ENCODE results near the gene GAGE10. TPM values are rescaled to one million over a fixed set of nuclear protein-coding genes. Genes with fewer than 3 reads are reported as not detected.

GAGE10 gene
- total and polyA plus RNA-seq, 9 of the 15 experiments (the other 6 are each of a cell fraction or from before 2014, with no cell fraction given), result 0.80 to 3.1 (median 0.96) TPM; not detected in 4

GRCh38 chrX:49278081-49278480 is 25.4 kb upstream of the GAGE10 start:
- in situ Hi-C loops (cut with MboI), result no loop called here
- Histone ChIP-seq H3K36me3 (ENCODE audit: control insufficient read depth, insufficient read depth, low read length) (no peaks in the 10 kb centered on the region), H3K79me2 (ENCODE audit: control insufficient read depth, insufficient read depth, low read length) (peaks cover under 1% of the 10 kb centered on the region; the same call in 1 of the 3 replicates), H3K27ac (ENCODE audit: extremely low read depth, low read depth, low read length) (no peak overlapping the region), H3K4me3 (no peak overlapping the region), H3K9me1 (ENCODE audit: control insufficient read depth, insufficient read depth, low read length) (no peaks in the 10 kb centered on the region), H3K9me3 (replicated peaks; ENCODE audit: control insufficient read depth, insufficient read depth, low read depth, low read length) (no peaks in the 10 kb centered on the region), H2AFZ (ENCODE audit: low read depth, low read length) (peak overlapping the region; percentile 44; the same call in 1 of the 2 replicates), H3K4me1 (replicated peaks in 1 of 2; ENCODE audit: control insufficient read depth in 2 of 2, insufficient read depth in 2 of 2, low read length in 2 of 2) (peaks cover 15% of the 10 kb centered on the region in 2 experiments; a peak in 3 of 5 replicates), H3K27me3 (ENCODE audit: control insufficient read depth in 2 of 2, insufficient read depth in 2 of 2, low read length in 2 of 2) (no peaks in the 10 kb centered on the region), H3K9ac (ENCODE audit: insufficient read depth in 1 of 2, low read depth in 2 of 2, low read length in 2 of 2) (no peak overlapping the region), H4K20me1 (replicated peaks; ENCODE audit: control insufficient read depth, insufficient read depth, low read length) (no peaks in the 10 kb centered on the region), H3K4me2 (ENCODE audit: insufficient read depth, low read length) (peak overlapping the region; percentile 1; the same call in 1 of the 2 replicates)
- WGBS (ENCODE audit: insufficient coverage, low coverage, missing lambda C conversion rate), result 29% methylated on average over 3 of the region's 3 CpGs
- ChIA-PET POLR2A (no interaction called here), CTCF (ENCODE audit: low intra/inter-chr PET ratio) (no interaction called here)
- DNase-seq (ENCODE audit: extremely low read depth in 1 of 4, low spot score in 3 of 4) (no peak), ATAC-seq (no peak), FAIRE-seq (no peak)
- no TSS peak for BruUV-seq (replicated peaks)
- no peak for TF ChIP-seq HDAC1 (IDR thresholded peaks at IDR 0.05)
- TF ChIP-seq AFF4 (CRISPR knock-in tag; IDR thresholded peaks at IDR 0.05), result no peak
- TF ChIP-seq ESRRA (IDR thresholded peaks at IDR 0.05; ENCODE audit: borderline replicate concordance, low read depth), result no peak
- no peak for TF ChIP-seq FOXJ2 (tag; IDR thresholded peaks at IDR 0.05)
- no peak for TF ChIP-seq FOXP1 (CRISPR knock-in tag; IDR thresholded peaks at IDR 0.05)
- TF ChIP-seq GABPB2 (CRISPR knock-in tag; conservative IDR thresholded peaks at IDR 0.05), result no peak
- no peak for TF ChIP-seq KLF16 (IDR thresholded peaks at IDR 0.05)
- TF ChIP-seq ARID2 (IDR thresholded peaks at IDR 0.05), result no peak
- no peak for TF ChIP-seq ZKSCAN3 (CRISPR knock-in tag; IDR thresholded peaks at IDR 0.05)
- no peak for TF ChIP-seq SRSF9 (IDR thresholded peaks at IDR 0.05; ENCODE audit: borderline replicate concordance, low read depth, low read length)
- TF ChIP-seq XRCC3 (IDR thresholded peaks at IDR 0.05), result no peak
- intact Hi-C loops (cut with micrococcal nuclease), result no loop called here
